ENCODE measurements around the gene KLHL40.

The KLHL40 gene

DNA sequence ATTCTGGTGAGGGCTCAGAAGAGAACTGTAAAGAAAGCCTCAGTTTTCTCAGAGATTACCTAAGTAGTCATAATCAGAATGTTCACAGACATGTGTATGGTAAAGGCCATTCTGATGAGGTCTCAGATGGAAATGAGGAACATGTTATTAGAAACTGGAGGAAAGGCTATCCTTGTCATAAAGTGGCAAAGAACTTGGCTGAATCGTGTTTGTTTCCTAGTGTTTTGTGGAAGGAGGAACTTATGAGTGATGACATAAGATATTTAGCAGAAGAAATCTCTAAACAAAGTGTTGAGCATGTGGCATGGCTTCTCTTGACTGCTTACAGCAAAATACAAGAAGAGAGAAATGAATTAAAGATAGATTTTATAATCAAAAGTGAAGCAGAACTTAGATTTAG lies 12.8 kb upstream of the KLHL40 start:
- no peak for DNase-seq

DNA sequence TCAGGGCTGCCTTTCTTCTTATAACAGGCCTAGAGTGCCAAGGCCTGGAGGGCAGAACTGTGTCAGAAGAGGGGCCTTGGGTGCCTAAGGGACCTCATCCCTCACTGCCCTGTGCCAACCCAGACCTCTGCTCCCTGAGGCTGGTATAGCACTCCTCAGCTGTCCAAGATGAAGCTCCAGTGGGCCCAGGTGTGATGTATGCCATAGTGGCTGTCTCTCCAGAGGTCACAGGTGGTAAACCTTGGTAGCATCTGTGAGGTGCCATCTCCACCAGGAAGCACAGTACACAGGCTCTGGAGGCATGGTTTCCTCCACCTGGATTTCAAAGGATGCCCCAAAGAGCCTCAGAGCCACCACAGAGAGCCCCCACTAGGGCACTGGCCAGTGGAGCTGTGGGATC lies 12.3 kb upstream of the KLHL40 start:
- DNase-seq: no peak

DNA sequence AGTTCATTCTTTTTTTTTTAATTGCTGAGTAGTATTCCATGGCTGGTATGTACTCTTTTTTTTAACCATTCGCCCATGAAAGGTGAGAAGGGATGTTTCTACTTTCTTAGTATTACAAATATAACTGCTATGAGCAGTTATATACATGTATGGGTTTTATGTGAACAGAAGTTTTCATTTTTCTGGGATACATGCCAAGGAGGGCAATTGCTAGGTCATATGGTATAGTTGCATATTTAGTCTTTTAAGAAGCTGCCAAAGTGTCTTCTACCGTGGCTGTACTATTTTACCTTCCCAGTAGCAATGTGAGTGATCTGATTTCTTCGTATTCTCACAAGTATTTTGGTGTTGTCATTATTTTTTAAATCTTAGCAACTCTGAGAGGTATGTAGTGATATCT lies 11.2 kb upstream of the KLHL40 start:
- no peak for DNase-seq

DNA sequence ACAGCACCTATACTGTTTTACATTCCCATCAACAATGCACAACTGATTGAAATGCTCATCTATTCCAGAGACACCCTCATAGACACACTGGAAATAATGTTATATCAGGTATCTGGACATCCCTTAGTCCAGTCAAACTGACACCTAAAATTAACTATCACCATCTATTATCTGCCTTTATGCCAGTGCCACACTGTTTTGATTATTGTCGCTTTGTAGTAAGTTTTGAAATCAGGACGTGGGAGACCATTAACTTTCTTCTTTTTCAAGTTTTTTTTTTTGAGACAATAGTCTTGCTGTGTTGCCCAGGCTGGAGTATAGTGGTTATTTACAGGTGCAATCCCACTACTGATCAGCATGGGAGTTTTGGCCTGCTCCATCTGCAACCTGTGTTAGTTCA lies 9.4 kb upstream of the KLHL40 start:
- no peak for DNase-seq

- DNase-seq: no peak
These were observed 6.9 kb upstream of the KLHL40 start for GRCh38 chr3:42678447-42678846.

DNA sequence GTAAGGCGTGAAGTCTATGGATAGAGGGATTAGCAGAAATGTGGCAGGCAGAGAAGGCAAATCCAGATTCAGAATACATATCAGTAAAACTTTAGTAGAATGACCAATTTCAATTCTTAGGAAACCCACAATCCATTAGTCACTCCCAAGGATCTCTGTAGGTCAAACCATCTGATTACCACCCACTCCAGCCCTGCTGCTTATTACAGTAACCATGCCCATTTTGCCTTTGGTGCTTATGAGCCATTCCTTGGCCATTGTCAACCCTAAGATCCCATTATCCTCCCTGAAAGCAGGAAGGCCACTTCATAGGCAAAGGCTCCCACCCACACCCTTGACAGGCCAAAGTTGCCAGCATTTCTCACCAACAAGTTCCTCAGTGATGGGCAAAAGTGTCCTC lies 5.1 kb upstream of the KLHL40 start:
- no peak for DNase-seq

DNA sequence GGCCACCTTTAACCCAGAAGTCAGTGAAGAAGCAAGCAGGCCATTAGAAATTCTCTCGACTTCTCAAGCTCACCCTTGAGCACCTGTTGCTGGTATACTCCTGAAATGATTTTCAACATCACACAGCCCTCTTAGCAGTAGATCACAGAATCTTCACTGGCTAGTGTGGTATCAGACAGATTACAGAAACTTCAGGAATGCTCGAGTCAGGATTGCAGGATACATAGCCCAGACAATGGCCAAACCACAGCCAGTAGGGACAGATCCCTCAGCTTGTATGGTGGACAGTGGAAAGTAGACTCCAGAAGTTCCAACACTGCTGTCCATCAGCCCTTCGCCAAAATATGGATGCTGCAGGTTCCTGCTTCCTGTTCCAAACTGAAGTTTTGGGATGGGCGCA lies 4.5 kb upstream of the KLHL40 start:
- no peak for DNase-seq

DNA sequence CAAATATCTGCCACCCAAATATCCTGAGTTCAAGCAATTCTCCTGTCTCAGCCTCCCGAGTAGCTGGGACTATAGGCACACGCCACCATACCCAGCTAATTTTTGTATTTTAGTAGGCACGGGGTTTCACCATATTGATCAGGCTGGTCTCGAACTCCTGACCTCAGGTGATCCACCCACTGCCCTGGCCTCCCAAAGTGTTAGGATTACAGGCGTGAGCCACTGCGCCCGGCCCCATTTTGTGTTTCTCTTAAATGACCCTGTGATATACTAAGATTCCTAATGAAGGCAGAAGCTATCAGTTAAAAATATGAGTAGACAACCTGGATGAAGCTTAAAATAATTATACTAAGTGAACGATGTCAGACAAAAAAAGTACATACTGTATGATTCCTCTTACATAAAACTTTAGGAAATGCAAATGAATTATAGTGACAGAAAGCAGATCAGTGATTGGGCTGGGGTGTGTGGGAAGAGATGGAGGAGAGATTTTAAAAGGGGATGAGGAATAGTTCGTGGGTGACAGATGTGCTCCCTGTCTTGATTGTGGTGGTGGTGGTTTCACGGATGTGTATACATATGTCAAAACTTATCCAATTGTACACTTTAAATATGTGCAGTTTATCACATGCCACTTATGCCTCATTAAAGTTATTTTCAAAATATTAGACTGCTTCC lies 3.8 kb upstream of the KLHL40 start:
- DNase-seq: no peak

DNA sequence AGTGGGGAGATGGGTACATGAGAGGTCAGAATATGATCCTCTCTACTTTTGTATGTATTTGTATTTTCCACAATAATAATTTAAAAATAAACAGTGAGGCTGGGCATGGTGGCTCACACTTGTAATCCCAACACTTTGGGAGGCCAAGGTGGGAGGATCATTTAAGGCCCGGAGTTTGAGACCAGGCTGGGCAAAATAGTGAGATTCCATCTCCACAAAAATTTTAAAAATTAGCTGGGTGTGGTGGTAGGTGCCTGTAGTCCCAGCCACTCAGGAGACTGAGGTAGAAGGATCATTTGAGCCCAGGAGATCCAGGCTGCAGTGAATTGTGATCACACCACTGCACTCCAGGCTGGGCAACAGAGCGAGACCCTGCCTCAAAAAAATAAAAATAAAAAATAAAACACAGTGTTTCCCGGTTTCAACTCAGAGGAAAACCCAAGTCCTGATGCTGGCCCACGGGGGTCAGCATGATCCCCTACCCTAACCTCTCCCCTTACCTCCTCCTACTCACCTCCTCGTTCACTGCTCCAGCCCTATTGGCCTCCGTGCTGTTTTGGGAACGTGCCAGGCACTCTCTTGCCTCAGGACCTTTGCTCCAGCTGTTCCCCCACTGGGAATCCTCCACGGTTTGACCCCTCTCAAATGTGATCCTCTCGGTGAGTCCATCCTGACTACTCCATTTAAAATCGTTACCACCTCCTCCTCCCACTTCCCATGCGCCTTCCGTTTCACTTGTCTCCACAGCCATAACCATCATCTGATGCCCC lies 2.9 kb upstream of the KLHL40 start:
- DNase-seq: no peak

DNA sequence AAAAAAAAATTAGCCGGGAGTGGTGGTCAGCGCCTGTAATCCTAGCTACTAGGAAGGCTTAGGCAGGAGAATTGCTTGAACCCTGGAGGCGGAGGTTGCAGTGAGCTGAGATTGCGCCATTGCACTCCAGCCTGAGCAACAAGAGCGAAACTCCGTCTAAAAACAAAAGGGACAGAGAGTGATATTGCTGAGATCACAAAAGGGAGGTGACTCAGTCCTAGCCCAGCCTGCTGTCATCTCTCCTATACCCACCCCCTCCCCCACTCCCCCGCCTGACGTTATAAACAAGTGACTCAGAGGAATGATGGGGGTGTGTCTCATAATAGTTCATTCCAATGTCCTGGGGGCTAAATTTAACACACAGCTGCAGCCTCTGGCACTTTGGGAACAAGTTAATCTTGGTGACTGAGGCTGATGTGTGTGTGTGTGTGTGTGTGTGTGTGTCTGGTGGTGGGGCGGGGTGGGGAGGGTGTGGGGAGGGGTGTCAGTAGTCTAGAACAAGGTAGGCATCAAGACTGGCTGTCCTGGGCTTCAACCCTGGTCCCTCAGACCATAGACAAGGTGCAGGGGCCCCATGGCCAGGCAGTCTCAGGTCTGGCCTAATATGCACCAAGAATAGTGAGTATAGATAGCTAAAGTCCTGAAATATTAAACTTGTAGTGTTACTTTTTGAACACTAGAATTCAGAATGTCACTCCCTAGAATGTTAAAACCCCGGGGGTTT lies 1.3 kb upstream of the KLHL40 start:
- DNase-seq: no peak

- DNase-seq: no peak
These were observed 540 bp upstream of the KLHL40 start for GRCh38 chr3:42684632-42685362.

- no peak for DNase-seq
These were observed 819 bp downstream of the KLHL40 start for GRCh38 chr3:42685891-42686820.

DNA sequence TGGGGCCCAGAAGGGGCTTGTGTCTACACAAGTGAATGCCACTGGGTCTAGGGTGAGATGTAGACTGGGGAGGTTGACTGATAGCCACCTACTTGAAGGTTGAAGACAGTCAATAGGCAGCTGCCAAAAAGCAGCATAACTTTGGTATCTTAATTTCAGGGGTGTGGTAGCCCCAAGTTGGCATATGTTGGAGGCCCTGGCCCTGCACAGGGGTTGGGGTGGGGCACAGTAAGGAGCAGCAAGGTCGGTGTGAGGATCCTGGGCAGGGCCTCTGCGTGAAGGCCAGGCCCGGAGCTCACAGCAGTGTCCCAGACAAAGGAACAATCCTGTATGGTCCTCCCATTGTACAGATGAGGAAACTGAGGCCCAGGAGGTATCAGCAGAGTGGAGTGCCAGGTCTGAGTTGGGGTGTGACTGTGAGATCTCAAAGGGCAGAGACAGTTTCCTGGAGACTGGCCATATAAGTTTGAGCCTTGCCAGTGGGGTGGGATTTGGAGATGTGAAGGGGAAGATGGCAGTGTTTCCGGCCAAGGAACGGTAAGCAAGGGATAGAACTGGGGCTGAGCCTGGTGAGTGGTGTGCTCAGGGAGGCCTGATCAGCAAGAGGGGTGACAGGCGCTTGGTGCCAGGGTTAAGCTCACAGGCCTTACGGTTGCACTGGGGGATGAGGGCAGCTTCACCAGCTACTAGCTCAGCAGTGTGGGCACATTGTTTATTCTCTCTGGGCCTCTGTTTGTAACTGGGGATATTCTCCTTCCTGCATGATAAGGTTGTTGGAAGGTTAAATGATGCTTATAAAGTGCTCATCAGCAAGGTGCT lies 1.7 kb downstream of the KLHL40 start:
- no peak for DNase-seq

DNA sequence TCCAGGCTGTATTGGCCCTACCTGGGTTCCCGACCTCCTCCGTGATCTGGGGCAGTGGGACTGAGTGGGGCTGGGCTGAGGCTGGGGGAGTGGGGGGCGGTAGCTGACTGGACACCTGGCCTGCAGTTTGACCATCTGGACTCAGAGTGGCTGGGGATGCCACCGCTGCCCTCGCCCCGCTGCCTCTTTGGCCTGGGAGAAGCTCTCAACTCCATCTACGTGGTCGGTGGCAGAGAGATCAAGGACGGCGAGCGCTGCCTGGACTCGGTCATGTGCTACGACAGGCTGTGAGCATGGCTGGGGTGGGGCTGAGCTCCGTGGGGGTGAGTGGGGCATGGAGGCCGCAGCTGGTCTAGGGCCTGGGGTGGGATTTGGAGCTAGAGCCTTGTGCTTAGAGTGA lies 2.7 kb downstream of the KLHL40 start:
- DNase-seq: no peak

- DNase-seq: no peak
These were observed 3.4 kb downstream of the KLHL40 start for GRCh38 chr3:42688487-42689420.

- DNase-seq: no peak
These were observed 4.2 kb downstream of the KLHL40 start for GRCh38 chr3:42689421-42690014.

GRCh38 chr3:42690191-42690590 lies 4.9 kb downstream of the KLHL40 start:
- DNase-seq: no peak

DNA sequence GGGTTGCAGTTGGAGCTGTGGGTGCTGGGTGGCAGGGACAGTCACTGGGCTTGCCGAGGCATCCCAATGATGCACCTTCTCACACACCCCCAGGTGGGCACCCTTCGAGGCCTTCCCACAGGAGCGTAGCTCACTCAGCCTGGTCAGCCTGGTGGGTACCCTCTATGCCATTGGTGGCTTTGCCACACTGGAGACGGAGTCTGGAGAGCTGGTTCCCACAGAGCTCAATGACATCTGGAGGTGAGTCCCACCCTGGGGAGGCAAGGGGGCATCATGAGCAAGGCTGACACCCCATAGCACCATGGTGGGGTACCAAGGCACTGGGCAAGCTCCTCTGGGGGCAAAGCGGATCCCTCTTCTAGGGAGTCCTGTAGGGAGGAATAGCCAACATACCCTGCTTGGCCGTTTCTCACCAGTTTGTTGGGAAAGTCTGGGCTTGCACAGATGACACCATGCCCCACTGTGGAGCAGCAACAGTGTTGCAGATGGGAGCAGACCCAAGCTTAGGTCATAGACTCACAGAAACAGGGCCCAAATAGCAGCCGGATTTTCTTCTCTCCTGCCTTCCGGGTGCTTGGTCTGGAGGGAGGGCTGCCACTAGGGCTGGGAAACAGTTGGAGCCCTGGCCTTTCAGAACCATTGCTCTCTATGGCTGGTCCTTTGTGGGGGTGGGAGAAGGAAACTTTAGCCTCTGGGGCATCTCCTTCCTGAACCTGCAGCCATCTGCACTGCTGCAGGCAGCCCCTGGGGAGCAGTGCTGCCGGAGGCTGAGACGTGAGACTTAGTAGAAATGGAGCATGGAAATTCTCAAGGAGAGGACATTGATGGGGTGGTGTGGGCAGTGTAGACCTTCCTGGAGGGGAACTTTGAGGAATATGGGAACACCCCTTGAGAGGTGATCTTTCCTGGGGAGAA lies 5.7 kb downstream of the KLHL40 start:
- no peak for DNase-seq

Data from GF-D8 (cell line).